T-helper 17 cell (primary cell): ENCODE results near the gene LZTR1. TPM values are rescaled to one million over a fixed set of nuclear protein-coding genes. Genes with fewer than 3 reads are reported as not detected.
"Not testable (repeated sequence)": the region's sequence is repeated elsewhere in the genome, so short reads cannot be mapped to it uniquely, and the experiment has no call there.

ENCODE experiments used
- ATAC-seq: fragments of 150-1000 bp; cut with Tn5 transposase; 2 replicates; pipeline ENCODE4 v1.10.0; 2021; ENCODE audit warnings: mild to moderate bottlenecking, moderate library complexity
- DNase-seq, 3 donors: peaks; one replicate each; pipeline versions ENCODE4 v3.0.0 to v3.0.0-alpha.2; 2020 to 2021
- H3K9me3 ChIP-seq: one replicate; pipeline ENCODE4 v1.7.0; 2013; ENCODE audit warnings: low read length, mild to moderate bottlenecking; ENCODE audit not compliant: control insufficient read depth, poor library complexity, severe bottlenecking
- H3K27ac Mint-ChIP-seq: one replicate; pipeline ENCODE4 v1.8.0; 2022; ENCODE audit warnings: mild to moderate bottlenecking, moderate library complexity, mixed read lengths
- H3K27me3 Mint-ChIP-seq: one replicate; pipeline ENCODE4 v1.8.0; 2022; ENCODE audit warnings: mixed read lengths
- H3K36me3 Mint-ChIP-seq: one replicate; pipeline ENCODE4 v1.8.0; 2022; ENCODE audit warnings: low read depth, mixed read lengths
- H3K4me1 Mint-ChIP-seq: one replicate; pipeline ENCODE4 v1.8.0; 2022; ENCODE audit warnings: mild to moderate bottlenecking, mixed read lengths
- H3K4me3 Mint-ChIP-seq: one replicate; pipeline ENCODE4 v1.8.0; 2022; ENCODE audit warnings: mild to moderate bottlenecking, moderate library complexity, mixed read lengths
- total RNA-seq, 4 donors: library from RNA in 2 of 4; stranded (reverse) in 2 of 4; gene quantifications; one replicate each; pipeline ENCODE4 v1.2.3 and lab custom pipeline; 2022 to 2026

LZTR1 gene
- total RNA-seq, 2 donors from 2014 or later, result 49.4 to 59.3 TPM

GRCh38 chr22:21009208-21009607 lies 27.1 kb downstream of the LZTR1 start:
- not testable (repeated sequence) for H3K4me3 Mint-ChIP-seq, DNase-seq, H3K9me3 ChIP-seq, H3K27me3 Mint-ChIP-seq, H3K4me1 Mint-ChIP-seq, ATAC-seq, H3K36me3 Mint-ChIP-seq
- H3K27ac Mint-ChIP-seq, result peak overlapping the region; percentile 24

- ATAC-seq (no peak), DNase-seq (no peak)
- no peaks in the 10 kb centered on the region for H3K27me3 Mint-ChIP-seq
- H3K27ac Mint-ChIP-seq, result peak overlapping the region; percentile 24
- H3K4me3 Mint-ChIP-seq, result no peak overlapping the region
- H3K4me1 Mint-ChIP-seq, result peaks cover 11% of the 10 kb centered on the region
- no peaks in the 10 kb centered on the region for H3K9me3 ChIP-seq
- H3K36me3 Mint-ChIP-seq, result no peaks in the 10 kb centered on the region
Observed at GRCh38 chr22:21009638-21010425, 27.7 kb downstream of the LZTR1 start.

- ATAC-seq, result no peak
- Mint-ChIP-seq H3K4me1 (peaks cover 17% of the 10 kb centered on the region), H3K27me3 (no peaks in the 10 kb centered on the region), H3K4me3 (no peak overlapping the region), H3K27ac (no peak overlapping the region), H3K36me3 (no peaks in the 10 kb centered on the region)
- H3K9me3 ChIP-seq, result no peaks in the 10 kb centered on the region
- DNase-seq, result no peak
Observed at GRCh38 chr22:21010426-21011113, 28.5 kb downstream of the LZTR1 start.

- peak overlapping the region; percentile 87 for H3K4me3 Mint-ChIP-seq
- no peaks in the 10 kb centered on the region for H3K36me3 Mint-ChIP-seq
- no peak for DNase-seq
- no peaks in the 10 kb centered on the region for H3K27me3 Mint-ChIP-seq
- peaks cover 26% of the 10 kb centered on the region for H3K4me1 Mint-ChIP-seq
- no peak for ATAC-seq
- no peaks in the 10 kb centered on the region for H3K9me3 ChIP-seq
- H3K27ac Mint-ChIP-seq, result peak overlapping the region; percentile 86
Observed at GRCh38 chr22:21012446-21013407, 30.6 kb downstream of the LZTR1 start.

- no peak for DNase-seq
- Mint-ChIP-seq H3K4me3 (peak overlapping the region; percentile 87), H3K36me3 (no peaks in the 10 kb centered on the region), H3K27ac (peak overlapping the region; percentile 86), H3K27me3 (no peaks in the 10 kb centered on the region), H3K4me1 (peaks cover 26% of the 10 kb centered on the region)
- H3K9me3 ChIP-seq, result no peaks in the 10 kb centered on the region
- ATAC-seq, result no peak
Observed at GRCh38 chr22:21013657-21014201, 31.6 kb downstream of the LZTR1 start.

- H3K27ac Mint-ChIP-seq, result peak overlapping the region; percentile 86
- H3K27me3 Mint-ChIP-seq, result no peaks in the 10 kb centered on the region
- H3K4me3 Mint-ChIP-seq, result peak overlapping the region; percentile 87
- DNase-seq (peak; percentile 68 to 78 (median 70)), ATAC-seq (peak; percentile 92)
- H3K4me1 Mint-ChIP-seq, result peaks cover 28% of the 10 kb centered on the region
- no peaks in the 10 kb centered on the region for H3K9me3 ChIP-seq
- no peaks in the 10 kb centered on the region for H3K36me3 Mint-ChIP-seq
Observed at GRCh38 chr22:21014202-21014725, 32.2 kb downstream of the LZTR1 start.

GRCh38 chr22:21014726-21015465 lies 32.8 kb downstream of the LZTR1 start, which contains the start of gene P2RX6:
P2RX6 (plus strand) TSS chr22:21015165; CDS start chr22:21015175, 10 bp downstream.
- H3K4me3 Mint-ChIP-seq, result peak within 1 kb of the TSS; percentile 87
- ATAC-seq, result no peak
- H3K27ac Mint-ChIP-seq, result peak within 1 kb of the TSS; percentile 86
- no peak for DNase-seq
- H3K36me3 Mint-ChIP-seq, result no peaks in the 10 kb centered on the region
- H3K27me3 Mint-ChIP-seq, result no peaks in the 10 kb centered on the region
- H3K9me3 ChIP-seq, result no peaks in the 10 kb centered on the region
- H3K4me1 Mint-ChIP-seq, result peaks cover 28% of the 10 kb centered on the region

GRCh38 chr22:21015466-21016006 lies 33.4 kb downstream of the LZTR1 start:
- ATAC-seq, result no peak
- Mint-ChIP-seq H3K36me3 (no peaks in the 10 kb centered on the region), H3K27ac (peak overlapping the region; percentile 86), H3K4me1 (peaks cover 28% of the 10 kb centered on the region), H3K4me3 (peak overlapping the region; percentile 87), H3K27me3 (no peaks in the 10 kb centered on the region)
- no peaks in the 10 kb centered on the region for H3K9me3 ChIP-seq
- DNase-seq, result no peak

GRCh38 chr22:21016644-21017420 lies 34.7 kb downstream of the LZTR1 start:
- DNase-seq, result no peak
- Mint-ChIP-seq H3K4me1 (peaks cover 28% of the 10 kb centered on the region), H3K27me3 (no peaks in the 10 kb centered on the region), H3K4me3 (peak overlapping the region; percentile 62), H3K36me3 (no peaks in the 10 kb centered on the region), H3K27ac (peak overlapping the region; percentile 85)
- no peaks in the 10 kb centered on the region for H3K9me3 ChIP-seq
- no peak for ATAC-seq

- H3K9me3 ChIP-seq, result no peaks in the 10 kb centered on the region
- Mint-ChIP-seq H3K27ac (peak overlapping the region; percentile 85), H3K4me3 (no peak overlapping the region), H3K36me3 (no peaks in the 10 kb centered on the region), H3K4me1 (peaks cover 26% of the 10 kb centered on the region), H3K27me3 (no peaks in the 10 kb centered on the region)
- no peak for ATAC-seq
- no peak for DNase-seq
Observed at GRCh38 chr22:21018314-21018713, 36.2 kb downstream of the LZTR1 start.

GRCh38 chr22:21020802-21021429 lies 38.8 kb downstream of the LZTR1 start:
- DNase-seq, result no peak
- Mint-ChIP-seq H3K27me3 (no peaks in the 10 kb centered on the region), H3K27ac (peak overlapping the region; percentile 21), H3K4me3 (no peak overlapping the region), H3K36me3 (no peaks in the 10 kb centered on the region), H3K4me1 (peaks cover 21% of the 10 kb centered on the region)
- peak; percentile 48 for ATAC-seq
- H3K9me3 ChIP-seq, result no peaks in the 10 kb centered on the region
